CD4-positive, alpha-beta T cell (primary cell): ENCODE measurements around the gene MGAT1. TPM values are rescaled to one million over a fixed set of nuclear protein-coding genes. Genes with fewer than 3 reads are reported as not detected.

ENCODE experiments used
- ATAC-seq: fragments of 200-7000 bp; cut with Tn5 transposase; one replicate; pipeline ENCODE4 v1.10.0; 2022; ENCODE audit warnings: mild to moderate bottlenecking; ENCODE audit not compliant: poor library complexity
- CTCF ChIA-PET: fragments of 350-600 bp; sonication (Branson Sonifier 250); formaldehyde crosslinking; loops from one replicate; lab custom pipeline; 2021; ENCODE audit warnings: antibody characterized with exemption, inconsistent platforms; lab: Charles Lee
- POLR2A ChIA-PET: fragments of 350-600 bp; sonication (Branson Sonifier 250); formaldehyde crosslinking; loops from one replicate; lab custom pipeline; 2021; ENCODE audit warnings: antibody characterized with exemption, inconsistent platforms; lab: Charles Lee
- DNase-seq, 14 experiments: peaks; one replicate each; pipeline ENCODE4 v3.0.0-alpha.2; 2013 to 2020; ENCODE audit warnings: mixed read lengths in 2 of 14
- H3K27ac ChIP-seq, 2 donors: one replicate each; pipeline versions ENCODE4 v1.5.1 to v1.7.0; 2013; ENCODE audit warnings: low read length in 2 of 2, low read depth in 1 of 2, mild to moderate bottlenecking in 1 of 2
- H3K27me3 ChIP-seq, 2 experiments: 1 replicate in 1 of 2; 2 replicates in 1 of 2; pipeline versions ENCODE4 v1.6.1 to v1.7.0; 2013; ENCODE audit warnings: low read length in 2 of 2, control low read depth in 1 of 2, mild to moderate bottlenecking in 1 of 2, moderate library complexity in 1 of 2; ENCODE audit not compliant: insufficient read depth in 2 of 2, control insufficient read depth in 1 of 2
- H3K36me3 ChIP-seq: one replicate; pipeline ENCODE4 v1.6.1; 2013; ENCODE audit warnings: low read length, control low read depth; ENCODE audit not compliant: insufficient read depth
- H3K4me1 ChIP-seq: one replicate; pipeline ENCODE4 v1.6.1; 2013; ENCODE audit warnings: low read length, control low read depth; ENCODE audit not compliant: insufficient read depth
- H3K4me3 ChIP-seq: one replicate; pipeline ENCODE4 v1.5.1; 2013; ENCODE audit warnings: mild to moderate bottlenecking, low read length, moderate library complexity
- H3K9me3 ChIP-seq, 2 experiments: 1 replicate in 1 of 2; 2 replicates in 1 of 2; pipeline versions ENCODE4 v1.6.1 to v1.7.0; 2013; ENCODE audit warnings: low read length in 2 of 2, mild to moderate bottlenecking in 2 of 2, control low read depth in 1 of 2, moderate library complexity in 1 of 2; ENCODE audit not compliant: control insufficient read depth in 1 of 2, insufficient read depth in 1 of 2
- H3K27ac Mint-ChIP-seq: one replicate; pipeline ENCODE4 v1.8.0; 2020; ENCODE audit warnings: mixed read lengths
- H3K27me3 Mint-ChIP-seq: one replicate; pipeline ENCODE4 v1.8.0; 2021; ENCODE audit warnings: mixed read lengths
- H3K36me3 Mint-ChIP-seq: one replicate; pipeline ENCODE4 v1.8.0; 2021; ENCODE audit warnings: low read depth, mixed read lengths
- H3K4me1 Mint-ChIP-seq: one replicate; pipeline ENCODE4 v1.8.0; 2021; ENCODE audit warnings: low read depth, mixed read lengths
- H3K4me3 Mint-ChIP-seq: one replicate; pipeline ENCODE4 v1.8.0; 2020; ENCODE audit warnings: mild to moderate bottlenecking, mixed read lengths
- H3K9me3 Mint-ChIP-seq: one replicate; pipeline ENCODE4 v1.8.0; 2020; ENCODE audit warnings: mixed read lengths
- intact Hi-C, 2 experiments: fragments of 100-400 bp; cut with DNase I in 1 of 2; cut with micrococcal nuclease in 1 of 2; formaldehyde crosslinking; loops; one replicate each; pipeline versions ENCODE4 v1.15.1 to v1.9.0; 2023 to 2025; cut with DNase I, micrococcal nuclease
- total RNA-seq, 174 experiments: library from RNA in 2 of 174; stranded (reverse) in 2 of 174; gene quantifications; one replicate each; pipeline ENCODE4 v1.2.3 and lab custom pipeline; 2021 to 2026
- TF ChIP-seq, protein P1 (sequence below): fragments of 200-600 bp; IDR thresholded peaks from one replicate; pipeline ENCODE4 v1.8.0; 2022; ENCODE audit warnings: antibody characterized with exemption, mild to moderate bottlenecking

MGAT1 gene
- total RNA-seq, 2 experiments from 2014 or later: 49.0 to 60.2 TPM

DNA sequence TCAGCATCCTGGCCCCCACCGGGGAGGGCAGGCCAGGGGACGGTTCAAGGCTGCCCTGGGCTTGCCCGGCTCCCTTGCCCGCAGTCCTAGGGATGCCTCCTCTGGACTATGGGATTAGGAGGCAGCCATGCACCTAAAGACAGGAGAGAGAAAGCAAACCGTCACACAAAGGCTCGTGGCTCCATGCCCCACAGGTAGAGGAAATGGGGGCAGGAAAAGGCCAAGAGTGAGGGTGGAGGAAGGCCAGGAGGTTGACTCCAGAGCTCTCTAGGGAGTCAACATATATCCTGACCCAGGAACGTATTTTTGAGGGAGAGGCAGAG is 9.7 kb downstream of the MGAT1 start:
- no peaks in the 10 kb centered on the region for H3K9me3 ChIP-seq
- ChIA-PET POLR2A (no interaction called here), CTCF (no interaction called here)
- H3K27me3 ChIP-seq: no peaks in the 10 kb centered on the region
- peaks cover 63% of the 10 kb centered on the region for H3K4me1 ChIP-seq
- H3K4me3 ChIP-seq: no peak overlapping the region
- intact Hi-C loops: no loop called here
- peak overlapping the region in 1 of 2 donors; percentile 9 for H3K27ac ChIP-seq
- peaks cover 42% of the 10 kb centered on the region for H3K4me1 Mint-ChIP-seq
- H3K9me3 Mint-ChIP-seq: no peaks in the 10 kb centered on the region
- H3K36me3 Mint-ChIP-seq: peaks cover 68% of the 10 kb centered on the region
- no peak overlapping the region for H3K4me3 Mint-ChIP-seq
- H3K27me3 Mint-ChIP-seq: no peaks in the 10 kb centered on the region
- TF ChIP-seq, protein P1, sequence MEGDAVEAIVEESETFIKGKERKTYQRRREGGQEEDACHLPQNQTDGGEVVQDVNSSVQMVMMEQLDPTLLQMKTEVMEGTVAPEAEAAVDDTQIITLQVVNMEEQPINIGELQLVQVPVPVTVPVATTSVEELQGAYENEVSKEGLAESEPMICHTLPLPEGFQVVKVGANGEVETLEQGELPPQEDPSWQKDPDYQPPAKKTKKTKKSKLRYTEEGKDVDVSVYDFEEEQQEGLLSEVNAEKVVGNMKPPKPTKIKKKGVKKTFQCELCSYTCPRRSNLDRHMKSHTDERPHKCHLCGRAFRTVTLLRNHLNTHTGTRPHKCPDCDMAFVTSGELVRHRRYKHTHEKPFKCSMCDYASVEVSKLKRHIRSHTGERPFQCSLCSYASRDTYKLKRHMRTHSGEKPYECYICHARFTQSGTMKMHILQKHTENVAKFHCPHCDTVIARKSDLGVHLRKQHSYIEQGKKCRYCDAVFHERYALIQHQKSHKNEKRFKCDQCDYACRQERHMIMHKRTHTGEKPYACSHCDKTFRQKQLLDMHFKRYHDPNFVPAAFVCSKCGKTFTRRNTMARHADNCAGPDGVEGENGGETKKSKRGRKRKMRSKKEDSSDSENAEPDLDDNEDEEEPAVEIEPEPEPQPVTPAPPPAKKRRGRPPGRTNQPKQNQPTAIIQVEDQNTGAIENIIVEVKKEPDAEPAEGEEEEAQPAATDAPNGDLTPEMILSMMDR: no peak
- peak overlapping the region; percentile 85 for H3K27ac Mint-ChIP-seq
- no peak for ATAC-seq
- H3K36me3 ChIP-seq: peaks cover 83% of the 10 kb centered on the region
- DNase-seq: no peak

DNA sequence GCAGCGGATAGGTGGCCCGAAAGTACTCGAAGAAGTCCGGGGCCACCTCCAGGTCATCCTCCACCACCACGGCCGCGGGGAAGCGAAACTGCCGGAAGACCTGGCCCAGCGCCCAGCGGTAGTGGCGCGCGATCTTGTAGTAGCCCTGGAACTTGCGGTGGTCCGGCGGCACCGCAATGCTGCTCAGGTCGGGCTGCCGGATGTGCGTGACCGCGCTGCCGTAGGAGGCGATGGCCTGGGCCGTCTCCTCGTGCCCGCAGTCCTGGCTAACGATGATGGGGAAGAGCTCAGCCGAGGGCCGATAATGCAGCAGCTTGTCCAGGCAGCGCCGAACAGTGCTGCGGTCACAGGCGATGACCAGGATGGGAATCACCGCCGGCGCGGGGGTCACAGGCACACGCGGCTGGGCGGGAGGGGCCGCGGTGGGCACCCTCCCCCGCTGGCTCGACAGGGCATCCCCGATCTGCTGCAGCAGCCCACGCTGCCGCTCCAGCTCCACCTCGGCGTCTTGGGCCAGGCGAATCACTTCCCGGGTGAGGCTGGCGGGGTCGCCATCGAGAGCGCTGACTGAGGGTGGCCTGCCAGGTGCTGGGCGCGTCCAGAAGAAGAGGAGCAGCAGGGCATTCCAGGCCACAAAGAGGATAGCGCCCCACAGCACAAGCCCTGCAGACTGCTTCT is 10.2 kb downstream of the MGAT1 start:
- Histone ChIP-seq H3K27ac (no peak overlapping the region), H3K4me3 (no peak overlapping the region), H3K27me3 (no peaks in the 10 kb centered on the region), H3K4me1 (peaks cover 62% of the 10 kb centered on the region), H3K9me3 (no peaks in the 10 kb centered on the region), H3K36me3 (peaks cover 78% of the 10 kb centered on the region)
- Mint-ChIP-seq H3K27me3 (no peaks in the 10 kb centered on the region), H3K9me3 (no peaks in the 10 kb centered on the region), H3K27ac (no peak overlapping the region), H3K4me3 (no peak overlapping the region), H3K4me1 (peaks cover 42% of the 10 kb centered on the region), H3K36me3 (peaks cover 69% of the 10 kb centered on the region)
- TF ChIP-seq, protein P1: no peak
- intact Hi-C loops: no loop called here
- ChIA-PET CTCF (no interaction called here), POLR2A (interaction anchor here (0.9 kb wide), 1 partner anchor 11 kb away, joined by 3 read pairs; no protein-coding TSS in a partner anchor)
- ATAC-seq: no peak
- no peak for DNase-seq

DNA sequence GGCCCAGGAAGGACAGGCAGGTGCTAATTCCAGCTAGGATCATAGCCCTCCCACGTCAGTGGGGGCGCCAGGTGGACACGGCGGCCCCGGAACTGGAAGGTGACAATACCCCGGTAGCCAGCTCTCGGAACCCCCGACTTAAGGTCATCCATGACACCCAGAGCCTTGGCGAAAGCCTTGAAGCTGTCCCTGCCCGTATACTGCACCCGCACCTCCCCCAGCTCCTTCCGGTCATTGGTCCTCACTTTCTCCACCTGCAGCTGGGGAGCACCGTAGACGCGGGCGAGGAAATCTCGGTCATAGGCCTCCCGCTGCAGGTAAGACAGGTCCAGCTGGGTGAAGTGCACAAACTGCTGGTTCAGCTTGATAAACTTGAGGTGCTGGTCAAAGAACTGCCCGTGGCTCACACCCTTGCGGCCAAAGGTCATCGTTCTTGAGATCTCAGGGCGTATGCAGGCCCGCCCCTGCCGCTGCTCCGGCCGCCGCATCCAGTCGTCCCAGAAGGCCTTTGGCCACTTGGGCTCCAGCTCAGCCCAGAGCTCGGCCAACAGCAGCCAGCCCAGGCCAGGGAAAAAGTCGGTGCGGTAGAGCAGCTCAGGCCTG is 10.9 kb downstream of the MGAT1 start:
- H3K4me1 Mint-ChIP-seq: peaks cover 45% of the 10 kb centered on the region
- H3K4me3 Mint-ChIP-seq: no peak overlapping the region
- no peak overlapping the region for H3K27ac Mint-ChIP-seq
- H3K27me3 Mint-ChIP-seq: no peaks in the 10 kb centered on the region
- Histone ChIP-seq H3K4me3 (no peak overlapping the region), H3K36me3 (peaks cover 77% of the 10 kb centered on the region), H3K4me1 (peaks cover 56% of the 10 kb centered on the region), H3K9me3 (no peaks in the 10 kb centered on the region), H3K27ac (no peak overlapping the region), H3K27me3 (no peaks in the 10 kb centered on the region)
- peaks cover 73% of the 10 kb centered on the region for H3K36me3 Mint-ChIP-seq
- intact Hi-C loops: no loop called here
- no peaks in the 10 kb centered on the region for H3K9me3 Mint-ChIP-seq
- ATAC-seq (no peak), DNase-seq (no peak)
- POLR2A ChIA-PET: interaction anchor here (0.9 kb wide), 2 partner anchors 11 to 39 kb away, joined by 3 to 5 read pairs; no protein-coding TSS in a partner anchor
- CTCF ChIA-PET: no interaction called here
- TF ChIP-seq, protein P1: no peak
